Transverse colon (tissue), 4 donors: ENCODE results near the gene ST8SIA5. TPM values are rescaled to one million over a fixed set of nuclear protein-coding genes. Genes with fewer than 3 reads are reported as not detected.

ENCODE experiments used
- DNase-seq: peaks from one replicate; pipeline ENCODE4 v3.0.0-alpha.2; 2019
- H3K27ac ChIP-seq, 4 donors: fragments of 200-600 bp; sonication (generic); 2 replicates each; pipeline ENCODE4 v1.5.1; 2016 to 2018; ENCODE audit warnings: inconsistent platforms in 4 of 4
- H3K27me3 ChIP-seq: fragments of 200-600 bp; sonication (generic); 2 replicates; pipeline ENCODE4 v1.5.1; 2017; ENCODE audit warnings: inconsistent platforms
- H3K36me3 ChIP-seq, 4 donors: fragments of 200-600 bp; sonication (generic); 2 replicates each; pipeline ENCODE4 v1.5.1; 2017 to 2019; ENCODE audit warnings: inconsistent platforms in 4 of 4
- H3K4me1 ChIP-seq, 4 donors: fragments of 200-600 bp; sonication (generic); 2 replicates each; pipeline ENCODE4 v1.5.1; 2017 to 2020; ENCODE audit warnings: inconsistent platforms in 4 of 4
- H3K4me3 ChIP-seq, 4 donors: fragments of 200-600 bp; sonication (generic); 1 replicate in 1 of 4; 2 replicates in 3 of 4; pipeline versions ENCODE4 v1.5.1 to v1.6.1; 2017 to 2019; ENCODE audit warnings: inconsistent platforms in 4 of 4
- H3K9me3 ChIP-seq, 2 donors: fragments of 200-600 bp; sonication (generic); 2 replicates each; pipeline ENCODE4 v1.5.1; 2017 to 2019; ENCODE audit warnings: inconsistent platforms in 2 of 2
- EP300 ChIP-seq: sonication (generic); formaldehyde crosslinking; IDR thresholded peaks from one replicate; pipeline ENCODE4 v1.6.1; 2017; ENCODE audit warnings: antibody characterized with exemption, low read depth
- POLR2A ChIP-seq: fragments of 450-650 bp; IDR thresholded peaks from one replicate; pipeline ENCODE4 v1.6.1; 2016; ENCODE audit warnings: antibody characterized with exemption, mild to moderate bottlenecking, moderate library complexity
- POLR2AphosphoS5 ChIP-seq, 3 donors: sonication (generic); formaldehyde crosslinking; IDR thresholded peaks; one replicate each; pipeline ENCODE4 v1.6.1; 2016; ENCODE audit warnings: antibody characterized with exemption in 3 of 3
- whole genome bisulfite sequencing, 2 donors: methylation state at CpG; one replicate each; pipeline ENCODE4 v1.1.5; 2018; ENCODE audit warnings: low coverage in 1 of 2; 5-methylcytosine and 5-hydroxymethylcytosine counted together
- in situ Hi-C, 4 donors: fragments of 200-750 bp; cut with MboI; loops; one replicate each; pipeline versions ENCODE4 v1.15.0 to v1.15.1; 2017; ENCODE audit warnings: low sequenced_read_pairs in 3 of 4, low pct_ligation_motif_present in 1 of 4, low pct_unique_long_range_greater_than_20kb in 1 of 4
- intact Hi-C: fragments of 100-400 bp; cut with DNase I; formaldehyde crosslinking; loops from one replicate; pipeline ENCODE4 v1.15.1; 2023; ENCODE audit warnings: low total_unique reads
- small RNA-seq, 4 donors: library from RNA; depleted of rRNA; stranded (forward); fragments of <200 nt; gene quantifications; one replicate each; pipeline ENCODE3, GENCODE V24; 2016
- total RNA-seq, 4 donors: library from RNA; depleted of rRNA; stranded (reverse); fragments of >200 nt; gene quantifications; one replicate each; pipeline ENCODE4 v1.1.0, GENCODE V29; 2016
- TF ChIP-seq, protein P1 (sequence below), 5 experiments: fragments of 200-600 bp in 3 of 5; fragments of 450-650 bp in 2 of 5; sonication (generic) in 3 of 5; IDR thresholded peaks; 1 replicate in 2 of 5; 2 replicates in 3 of 5; pipeline ENCODE4 v1.5.1; 2016 to 2017; ENCODE audit warnings: antibody characterized with exemption in 5 of 5, inconsistent platforms in 3 of 5, mild to moderate bottlenecking in 2 of 5, moderate library complexity in 1 of 5

ST8SIA5 gene
- total RNA-seq, 4 donors from 2014 or later: 0.41 TPM; not detected in 3

GRCh38 chr18:46622451-46622850 is 134.4 kb downstream of the ST8SIA5 start:
- DNase-seq: no peak
- intact Hi-C loops (no loop called here), in situ Hi-C loops (no loop called here)
- H3K27ac ChIP-seq: no peak overlapping the region
- TF ChIP-seq POLR2AphosphoS5 (IDR thresholded peaks at IDR 0.05): no peak
- WGBS, 2 donors: 89 to 91% methylated on average over 1 to 4 of the region's 4 CpGs
- H3K27me3 ChIP-seq: no peaks in the 10 kb centered on the region
- H3K9me3 ChIP-seq: no peaks in the 10 kb centered on the region
- H3K4me3 ChIP-seq: no peak overlapping the region
- no peaks in the 10 kb centered on the region for H3K36me3 ChIP-seq
- no peaks in the 10 kb centered on the region for H3K4me1 ChIP-seq

- H3K27me3 ChIP-seq: no peaks in the 10 kb centered on the region
- WGBS, 2 donors: 60 to 100% methylated on average over 1 to 2 of the region's 2 CpGs
- intact Hi-C loops (no loop called here), in situ Hi-C loops (no loop called here)
- H3K27ac ChIP-seq: no peak overlapping the region
- no peaks in the 10 kb centered on the region for H3K9me3 ChIP-seq
- no peak overlapping the region for H3K4me3 ChIP-seq
- H3K36me3 ChIP-seq: no peaks in the 10 kb centered on the region
- TF ChIP-seq POLR2A (no peak), POLR2AphosphoS5 (IDR thresholded peaks at IDR 0.05) (no peak), EP300 (no peak)
- TF ChIP-seq, protein P1, sequence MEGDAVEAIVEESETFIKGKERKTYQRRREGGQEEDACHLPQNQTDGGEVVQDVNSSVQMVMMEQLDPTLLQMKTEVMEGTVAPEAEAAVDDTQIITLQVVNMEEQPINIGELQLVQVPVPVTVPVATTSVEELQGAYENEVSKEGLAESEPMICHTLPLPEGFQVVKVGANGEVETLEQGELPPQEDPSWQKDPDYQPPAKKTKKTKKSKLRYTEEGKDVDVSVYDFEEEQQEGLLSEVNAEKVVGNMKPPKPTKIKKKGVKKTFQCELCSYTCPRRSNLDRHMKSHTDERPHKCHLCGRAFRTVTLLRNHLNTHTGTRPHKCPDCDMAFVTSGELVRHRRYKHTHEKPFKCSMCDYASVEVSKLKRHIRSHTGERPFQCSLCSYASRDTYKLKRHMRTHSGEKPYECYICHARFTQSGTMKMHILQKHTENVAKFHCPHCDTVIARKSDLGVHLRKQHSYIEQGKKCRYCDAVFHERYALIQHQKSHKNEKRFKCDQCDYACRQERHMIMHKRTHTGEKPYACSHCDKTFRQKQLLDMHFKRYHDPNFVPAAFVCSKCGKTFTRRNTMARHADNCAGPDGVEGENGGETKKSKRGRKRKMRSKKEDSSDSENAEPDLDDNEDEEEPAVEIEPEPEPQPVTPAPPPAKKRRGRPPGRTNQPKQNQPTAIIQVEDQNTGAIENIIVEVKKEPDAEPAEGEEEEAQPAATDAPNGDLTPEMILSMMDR (IDR thresholded peaks at IDR 0.05): no peak
- no peaks in the 10 kb centered on the region for H3K4me1 ChIP-seq
- no peak for DNase-seq
These were observed 135.0 kb downstream of the ST8SIA5 start for GRCh38 chr18:46621871-46622270.

GRCh38 chr18:46621111-46621766 is 135.6 kb downstream of the ST8SIA5 start:
- WGBS, 2 donors: 76% methylated on average over 6 of the region's 6 CpGs
- TF ChIP-seq POLR2AphosphoS5 (IDR thresholded peaks at IDR 0.05): no peak
- TF ChIP-seq, protein P1 (IDR thresholded peaks at IDR 0.05): no peak
- no peak for TF ChIP-seq EP300
- no peak for TF ChIP-seq POLR2A

GRCh38 chr18:46619559-46619958 is 137.3 kb downstream of the ST8SIA5 start:
- no peak overlapping the region for H3K4me3 ChIP-seq
- in situ Hi-C loops: no loop called here
- no peak for DNase-seq
- WGBS, 2 donors: 78 to 86% methylated on average over 1 to 3 of the region's 3 CpGs
- no peaks in the 10 kb centered on the region for H3K36me3 ChIP-seq
- H3K27ac ChIP-seq: no peak overlapping the region
- intact Hi-C loops: no loop called here
- TF ChIP-seq EP300 (no peak), POLR2A (no peak), POLR2AphosphoS5 (IDR thresholded peaks at IDR 0.05) (no peak)
- TF ChIP-seq, protein P1 (IDR thresholded peaks at IDR 0.05): no peak
- H3K9me3 ChIP-seq: no peaks in the 10 kb centered on the region
- H3K4me1 ChIP-seq: no peaks in the 10 kb centered on the region
- no peaks in the 10 kb centered on the region for H3K27me3 ChIP-seq

More at GRCh38 chr18:46621111-46621766, 135.6 kb downstream of the ST8SIA5 start:
- no peaks in the 10 kb centered on the region for H3K36me3 ChIP-seq
- no peak for DNase-seq
- H3K27ac ChIP-seq: no peak overlapping the region
- in situ Hi-C loops (no loop called here), intact Hi-C loops (no loop called here)
- no peak overlapping the region for H3K4me3 ChIP-seq
- H3K27me3 ChIP-seq: no peaks in the 10 kb centered on the region
- H3K4me1 ChIP-seq: no peaks in the 10 kb centered on the region
- no peaks in the 10 kb centered on the region for H3K9me3 ChIP-seq

Small RNA genes lying within 50 kb of the gene (small RNA-seq; reads per million reads assigned to genes)
- gene AC090311.1: 0 reads per million in 4 donors

Other genes with a start within 250 kb of the ST8SIA5 start
- gene LOXHD1, start 99.8 kb downstream of the ST8SIA5 start, total RNA-seq: under 1 TPM in 1 of 4 donors, not detected in 3; 0.16 TPM
- 10 to 100 TPM; 19.5 to 33.8 (median 27.0) TPM for gene PIAS2, start 160.5 kb upstream of the ST8SIA5 start, total RNA-seq
- gene KATNAL2, start 160.5 kb upstream of the ST8SIA5 start, total RNA-seq: 1 to 10 TPM; 4.4 to 5.2 (median 5.0) TPM